Measurements from ENCODE around the gene HEPHL1.

HEPHL1 gene

GRCh38 chr11:94132823-94133408 lies 111.8 kb downstream of the HEPHL1 start:
- no peak for TF ChIP-seq CTCF (IDR thresholded peaks at IDR 0.05)

- TF ChIP-seq CTCF (IDR thresholded peaks at IDR 0.05) = no peak
Observed at GRCh38 chr11:94133752-94134151, 112.6 kb downstream of the HEPHL1 start.

GRCh38 chr11:94134651-94135512 lies 113.7 kb downstream of the HEPHL1 start:
- TF ChIP-seq CTCF (IDR thresholded peaks at IDR 0.05) = no peak

- no peak for TF ChIP-seq CTCF (IDR thresholded peaks at IDR 0.05)
Observed at GRCh38 chr11:94139416-94139815, 118.3 kb downstream of the HEPHL1 start.

- TF ChIP-seq CTCF (IDR thresholded peaks at IDR 0.05) = no peak
Observed at GRCh38 chr11:94140154-94140655, 119.1 kb downstream of the HEPHL1 start.

- TF ChIP-seq CTCF (IDR thresholded peaks at IDR 0.05) = no peak
Observed at GRCh38 chr11:94141511-94142307, 120.6 kb downstream of the HEPHL1 start.

Measured in LNCAP (cell line).